ENCODE data around the gene ETS2.

- TF ChIP-seq CTCF (IDR thresholded peaks at IDR 0.05; ENCODE audit: poor library complexity, severe bottlenecking) (no peak), EP300 (conservative IDR thresholded peaks at IDR 0.05; ENCODE audit: poor library complexity, severe bottlenecking) (no peak), REST (IDR thresholded peaks at IDR 0.05; ENCODE audit: borderline replicate concordance) (no peak), EZH2 (IDR thresholded peaks at IDR 0.05; ENCODE audit: borderline replicate concordance, insufficient read depth, low read length, poor library complexity, severe bottlenecking) (no peak)
These were observed 34.2 kb upstream of the ETS2 start for GRCh38 chr21:38771536-38771935.

All from neural cell (in vitro differentiated cells).